Endothelial cell of umbilical vein (primary cell): Measurements from ENCODE around the gene CBX2. TPM values are rescaled to one million over a fixed set of nuclear protein-coding genes. Genes with fewer than 3 reads are reported as not detected.
A peak's percentile ranks its signal among the peaks of the same experiment; 100 is the strongest.

Source experiments
- BruUV-seq: library from RNA; stranded (reverse); fragments of 400-500 nt; replicated peaks from 2 replicates; lab custom pipeline; 2021; lab: Mats Ljungman, UMichigan
- CTCF ChIA-PET: fragments of 300-600, 350-600 bp; sonication (Branson Sonifier 250); formaldehyde crosslinking; loops from one replicate; lab custom pipeline; 2021; ENCODE audit warnings: antibody characterized with exemption, inconsistent platforms; lab: Charles Lee
- POLR2A ChIA-PET: fragments of 300-600, 350-600 bp; sonication (Branson Sonifier 250); formaldehyde crosslinking; loops from one replicate; lab custom pipeline; 2021; ENCODE audit warnings: antibody characterized with exemption, inconsistent platforms; lab: Charles Lee
- DNase-seq: peaks from one replicate; pipeline ENCODE4 v3.0.0-alpha.2; 2011; ENCODE audit warnings: low read depth, low spot score
- FAIRE-seq: peaks from 2 replicates; lab custom pipeline; 2011; peaks lifted over from hg19 to GRCh38; lab: Jason Lieb, UNC
- H2AFZ ChIP-seq: 2 replicates; pipeline ENCODE4 v1.6.0; 2012; ENCODE audit warnings: low read depth, low read length, control low read depth, inconsistent platforms
- H3K27ac ChIP-seq: 2 replicates; pipeline ENCODE4 v1.5.1; 2011; ENCODE audit warnings: low read depth, mild to moderate bottlenecking, control low read depth, low read length, moderate library complexity; ENCODE audit not compliant: insufficient read depth
- H3K27me3 ChIP-seq, 2 experiments: 2 replicates each; pipeline versions ENCODE4 v1.6.0 to v1.6.1; 2011; ENCODE audit warnings: low read length in 2 of 2, mixed read lengths in 1 of 2; ENCODE audit not compliant: control insufficient read depth in 2 of 2, insufficient read depth in 2 of 2
- H3K36me3 ChIP-seq, 2 experiments: 2 replicates in 1 of 2; 3 replicates in 1 of 2; pipeline ENCODE4 v1.5.1; 2011; ENCODE audit warnings: low read length in 2 of 2, mild to moderate bottlenecking in 1 of 2, moderate library complexity in 1 of 2; ENCODE audit not compliant: control insufficient read depth in 2 of 2, insufficient read depth in 2 of 2; ENCODE audit errors: extremely low read depth in 1 of 2
- H3K4me1 ChIP-seq: 3 replicates; pipeline ENCODE4 v1.5.1; 2011; ENCODE audit warnings: mild to moderate bottlenecking, low read length; ENCODE audit not compliant: control insufficient read depth, insufficient read depth; ENCODE audit errors: extremely low read depth
- H3K4me2 ChIP-seq: 2 replicates; pipeline ENCODE4 v1.6.1; 2011; ENCODE audit warnings: low read length, control low read depth, mixed read lengths; ENCODE audit not compliant: insufficient read depth
- H3K4me3 ChIP-seq, 3 experiments: fragments of 200-600 bp in 1 of 3; sonication (generic), shearing (Covaris generic) in 1 of 3; replicated peaks in 1 of 3; 2 replicates each; pipeline ENCODE4 v1.5.1; 2011 to 2016; ENCODE audit warnings: control low read depth in 3 of 3, low read length in 3 of 3, mild to moderate bottlenecking in 2 of 3, inconsistent platforms in 1 of 3, low read depth in 1 of 3, moderate library complexity in 1 of 3; ENCODE audit not compliant: insufficient read depth in 1 of 3
- H3K79me2 ChIP-seq: 2 replicates; pipeline ENCODE4 v1.6.0; 2012; ENCODE audit warnings: low read length, inconsistent platforms; ENCODE audit not compliant: control insufficient read depth, insufficient read depth
- H3K9ac ChIP-seq: replicated peaks from 2 replicates; pipeline ENCODE3; 2011; ENCODE audit warnings: low read length, control low read depth; ENCODE audit not compliant: insufficient read depth; ENCODE audit errors: extremely low read depth
- H3K9me1 ChIP-seq: replicated peaks from 3 replicates; pipeline ENCODE4 v1.6.0; 2011; ENCODE audit warnings: mild to moderate bottlenecking, low read length; ENCODE audit not compliant: control insufficient read depth, insufficient read depth; ENCODE audit errors: extremely low read depth
- H3K9me3 ChIP-seq: replicated peaks from 2 replicates; pipeline ENCODE4 v1.5.1; 2012; ENCODE audit warnings: low read length, inconsistent platforms; ENCODE audit not compliant: control insufficient read depth, insufficient read depth
- H4K20me1 ChIP-seq: replicated peaks from 2 replicates; pipeline ENCODE3; 2011; ENCODE audit warnings: mild to moderate bottlenecking, low read length; ENCODE audit not compliant: control insufficient read depth, insufficient read depth; ENCODE audit errors: extremely low read depth
- EZH2 ChIP-seq: IDR thresholded peaks from 2 replicates; pipeline ENCODE4 v1.6.1; 2012; ENCODE audit warnings: borderline replicate concordance, low read depth, mild to moderate bottlenecking, moderate library complexity, low read length, inconsistent platforms; ENCODE audit not compliant: severe bottlenecking
- FOS ChIP-seq: IDR thresholded peaks from 2 replicates; pipeline ENCODE4 v1.6.1; 2011; ENCODE audit warnings: mild to moderate bottlenecking, low read length, moderate library complexity, borderline replicate concordance; ENCODE audit not compliant: insufficient read depth
- JUN ChIP-seq: IDR thresholded peaks from 2 replicates; pipeline ENCODE4 v1.6.1; 2011; ENCODE audit warnings: borderline replicate concordance, low read depth; ENCODE audit not compliant: insufficient read length, insufficient read depth
- MAX ChIP-seq: IDR thresholded peaks from 2 replicates; pipeline ENCODE4 v1.6.1; 2011; ENCODE audit not compliant: insufficient read depth, insufficient read length
- dilution Hi-C: fragments of 300-500 bp; cut with MboI; formaldehyde crosslinking; loops from one replicate; pipeline ENCODE4 v1.15.0; 2019; ENCODE audit warnings: low sequenced_read_pairs; ENCODE audit not compliant: extremely low pct_ligation_motif_present
- intact Hi-C: fragments of 100-400 bp; cut with micrococcal nuclease; formaldehyde crosslinking; loops from one replicate; pipeline ENCODE4 v1.10.0; 2022
- polyA plus RNA-seq, 4 experiments: library from polyadenylated mRNA; depleted of rRNA in 3 of 4; stranded (reverse) in 3 of 4; unstranded in 1 of 4; fragments of >200 nt; gene quantifications; 2 replicates each; pipeline versions ENCODE4 v1.2.1 to v1.2.3, GENCODE V29; 2011 to 2012; ENCODE audit warnings: missing spikeins in 1 of 4
- total RNA-seq: library from RNA; stranded (reverse); gene quantifications from 2 replicates; pipeline ENCODE4 v1.2.3, GENCODE V29; 2021
- TF ChIP-seq, protein P1 (sequence below), 2 donors: IDR thresholded peaks; 1 replicate in 1 of 2; 2 replicates in 1 of 2; pipeline ENCODE4 v1.5.1; 2011; ENCODE audit warnings: low read length in 2 of 2, mild to moderate bottlenecking in 2 of 2, moderate library complexity in 2 of 2, control low read depth in 1 of 2, inconsistent platforms in 1 of 2, low read depth in 1 of 2; ENCODE audit not compliant: insufficient read depth in 1 of 2; ENCODE audit errors: extremely low read depth in 1 of 2

Gene CBX2
- total and polyA plus RNA-seq, 2 donors (not counting 3 experiments of a cell fraction or from before 2014, with no cell fraction given), result 10.5 to 20.0 TPM

- Histone ChIP-seq H3K9ac (no peak overlapping the region), H3K79me2 (no peaks in the 10 kb centered on the region), H3K4me2 (no peak overlapping the region), H3K4me3 (no peak overlapping the region), H3K9me3 (no peaks in the 10 kb centered on the region), H3K27me3 (peaks cover 87 to 92% of the 10 kb centered on the region in 2 experiments), H3K4me1 (peaks cover 5% of the 10 kb centered on the region), H2AFZ (no peak overlapping the region), H3K9me1 (no peaks in the 10 kb centered on the region), H3K27ac (no peak overlapping the region), H3K36me3 (no peaks in the 10 kb centered on the region), H4K20me1 (no peaks in the 10 kb centered on the region)
- intact Hi-C loops, result no loop called here
- no peak for FAIRE-seq
- dilution Hi-C loops, result no loop called here
- ChIA-PET CTCF (interaction anchor here (1.1 to 3.3 kb wide), 5 partner anchors 9 to 66 kb away, joined by 3 to 20 read pairs (median 9); partner anchors contain the start of gene CBX8), POLR2A (no interaction called here)
- DNase-seq, result no peak
- TF ChIP-seq EZH2, result peak; percentile 28
- no peak for TF ChIP-seq FOS
- no peak for TF ChIP-seq JUN
- no peak for TF ChIP-seq MAX
- TF ChIP-seq, protein P1, sequence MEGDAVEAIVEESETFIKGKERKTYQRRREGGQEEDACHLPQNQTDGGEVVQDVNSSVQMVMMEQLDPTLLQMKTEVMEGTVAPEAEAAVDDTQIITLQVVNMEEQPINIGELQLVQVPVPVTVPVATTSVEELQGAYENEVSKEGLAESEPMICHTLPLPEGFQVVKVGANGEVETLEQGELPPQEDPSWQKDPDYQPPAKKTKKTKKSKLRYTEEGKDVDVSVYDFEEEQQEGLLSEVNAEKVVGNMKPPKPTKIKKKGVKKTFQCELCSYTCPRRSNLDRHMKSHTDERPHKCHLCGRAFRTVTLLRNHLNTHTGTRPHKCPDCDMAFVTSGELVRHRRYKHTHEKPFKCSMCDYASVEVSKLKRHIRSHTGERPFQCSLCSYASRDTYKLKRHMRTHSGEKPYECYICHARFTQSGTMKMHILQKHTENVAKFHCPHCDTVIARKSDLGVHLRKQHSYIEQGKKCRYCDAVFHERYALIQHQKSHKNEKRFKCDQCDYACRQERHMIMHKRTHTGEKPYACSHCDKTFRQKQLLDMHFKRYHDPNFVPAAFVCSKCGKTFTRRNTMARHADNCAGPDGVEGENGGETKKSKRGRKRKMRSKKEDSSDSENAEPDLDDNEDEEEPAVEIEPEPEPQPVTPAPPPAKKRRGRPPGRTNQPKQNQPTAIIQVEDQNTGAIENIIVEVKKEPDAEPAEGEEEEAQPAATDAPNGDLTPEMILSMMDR (IDR thresholded peaks at IDR 0.05; ENCODE audit: extremely low read depth in 1 of 2, insufficient read depth in 1 of 2, low read depth in 1 of 2, low read length in 2 of 2), result no peak
- BruUV-seq, result no TSS peak
These were observed 29.1 kb downstream of the CBX2 start for GRCh38 chr17:79806863-79807720.
